ENCODE data around the gene NUDT12. TPM values are rescaled to one million over a fixed set of nuclear protein-coding genes. Genes with fewer than 3 reads are reported as not detected.

The NUDT12 gene
- total and polyA plus RNA-seq, 2 donors, result 8.7 to 10.6 TPM

DNA sequence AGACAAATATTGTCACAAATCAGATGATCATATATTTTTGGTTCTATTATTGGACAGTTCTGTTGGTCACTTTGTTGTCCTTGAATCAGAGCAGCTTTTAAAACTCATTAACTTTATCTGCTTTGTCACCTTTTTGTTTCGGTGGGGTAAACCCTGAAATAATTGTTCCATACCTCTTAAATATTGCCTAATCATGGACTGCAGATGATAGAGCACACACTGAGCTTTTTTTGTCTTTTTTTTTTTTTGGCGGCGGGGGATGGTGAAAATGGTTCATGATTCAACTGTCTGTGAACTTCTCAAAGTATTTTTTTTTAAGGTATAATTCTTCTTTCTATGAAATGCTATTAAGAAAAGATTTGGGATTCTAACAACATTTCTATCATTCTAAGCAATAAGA lies 1.8 kb downstream of the NUDT12 start:
- Histone ChIP-seq H3K27me3 (ENCODE audit: control insufficient read depth in 2 of 2, insufficient read depth in 1 of 2, low read length in 1 of 2) (no peaks in the 10 kb centered on the region), H3K27ac (ENCODE audit: low read depth in 1 of 2, low read length in 1 of 2) (no peak overlapping the region), H3K4me3 (ENCODE audit: low read length in 2 of 2) (no peak overlapping the region), H3K9me3 (ENCODE audit: control insufficient read depth in 2 of 2, insufficient read depth in 1 of 2, low read length in 1 of 2) (no peaks in the 10 kb centered on the region), H3K36me3 (ENCODE audit: control insufficient read depth in 2 of 2, insufficient read depth in 2 of 2, low read length in 1 of 2) (peaks cover 0 to under 1% of the 10 kb centered on the region in 2 donors), H3K4me1 (ENCODE audit: control insufficient read depth in 2 of 2, insufficient read depth in 2 of 2, low read length in 2 of 2) (peaks cover 3% of the 10 kb centered on the region in 2 donors)
- no peak for DNase-seq (ENCODE audit: low read depth in 6 of 9, low spot score in 9 of 9)
- WGBS, result 98% methylated on average over 3 of the region's 3 CpGs

DNA sequence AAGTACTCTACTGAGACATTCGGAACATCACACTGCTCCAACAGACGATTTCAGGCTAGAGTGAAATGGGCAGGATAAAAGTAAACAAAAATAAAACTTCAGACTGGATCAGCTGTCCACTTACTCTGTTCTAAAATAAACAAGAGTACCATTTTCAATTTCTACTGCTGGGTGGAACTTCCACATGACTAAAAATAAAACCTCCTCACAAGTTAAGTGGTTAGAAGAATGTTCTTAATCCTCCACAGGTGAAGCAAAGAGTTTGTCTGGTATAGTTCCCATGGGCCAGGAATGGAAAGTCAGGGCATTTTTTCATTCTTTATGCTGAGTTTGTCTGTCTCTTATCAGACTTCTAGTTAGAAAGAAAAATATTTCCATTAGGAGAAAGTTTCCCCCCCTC lies 15.7 kb downstream of the NUDT12 start:
- no peaks in the 10 kb centered on the region for H3K27me3 ChIP-seq (ENCODE audit: control insufficient read depth in 2 of 2, insufficient read depth in 1 of 2, low read length in 1 of 2)
- H3K9me3 ChIP-seq (ENCODE audit: control insufficient read depth in 2 of 2, insufficient read depth in 1 of 2, low read length in 1 of 2), result no peaks in the 10 kb centered on the region
- no peak overlapping the region for H3K4me3 ChIP-seq (ENCODE audit: low read length in 2 of 2)
- H3K4me1 ChIP-seq (ENCODE audit: control insufficient read depth in 2 of 2, insufficient read depth in 2 of 2, low read length in 2 of 2), result no peaks in the 10 kb centered on the region
- no peak for DNase-seq (ENCODE audit: low read depth in 6 of 9, low spot score in 9 of 9)
- 97% methylated on average over 2 of the region's 2 CpGs for WGBS
- H3K36me3 ChIP-seq (ENCODE audit: control insufficient read depth in 2 of 2, insufficient read depth in 2 of 2, low read length in 1 of 2), result no peaks in the 10 kb centered on the region
- H3K27ac ChIP-seq (ENCODE audit: low read depth in 1 of 2, low read length in 1 of 2), result no peak overlapping the region

DNA sequence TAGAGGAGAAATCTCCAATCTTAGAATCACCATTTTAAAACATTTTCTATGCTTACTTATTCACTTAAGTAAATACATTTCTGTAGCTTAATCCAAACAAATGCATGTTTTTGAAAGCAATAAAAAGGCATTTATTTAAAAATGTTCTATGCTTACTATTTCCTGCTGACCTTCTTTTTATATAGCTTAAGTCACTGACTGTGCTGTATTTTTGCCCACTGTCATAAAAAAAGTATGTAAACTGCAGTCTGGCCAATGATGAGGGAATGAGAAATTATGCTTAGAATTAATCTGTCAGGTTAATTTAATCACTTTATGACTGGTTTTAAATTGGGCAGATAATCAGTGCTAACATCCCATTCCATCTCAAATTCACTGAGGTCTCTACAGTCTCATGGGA lies 20.1 kb downstream of the NUDT12 start:
- no peaks in the 10 kb centered on the region for H3K36me3 ChIP-seq (ENCODE audit: control insufficient read depth in 2 of 2, insufficient read depth in 2 of 2, low read length in 1 of 2)
- H3K27ac ChIP-seq (ENCODE audit: low read depth in 1 of 2, low read length in 1 of 2), result no peak overlapping the region
- H3K9me3 ChIP-seq (ENCODE audit: control insufficient read depth in 2 of 2, insufficient read depth in 1 of 2, low read length in 1 of 2), result no peaks in the 10 kb centered on the region
- H3K4me1 ChIP-seq (ENCODE audit: control insufficient read depth in 2 of 2, insufficient read depth in 2 of 2, low read length in 2 of 2), result no peaks in the 10 kb centered on the region
- H3K4me3 ChIP-seq (ENCODE audit: low read length in 2 of 2), result no peak overlapping the region
- no peak for DNase-seq (ENCODE audit: low read depth in 6 of 9, low spot score in 9 of 9)
- H3K27me3 ChIP-seq (ENCODE audit: control insufficient read depth in 2 of 2, insufficient read depth in 1 of 2, low read length in 1 of 2), result no peaks in the 10 kb centered on the region

DNA sequence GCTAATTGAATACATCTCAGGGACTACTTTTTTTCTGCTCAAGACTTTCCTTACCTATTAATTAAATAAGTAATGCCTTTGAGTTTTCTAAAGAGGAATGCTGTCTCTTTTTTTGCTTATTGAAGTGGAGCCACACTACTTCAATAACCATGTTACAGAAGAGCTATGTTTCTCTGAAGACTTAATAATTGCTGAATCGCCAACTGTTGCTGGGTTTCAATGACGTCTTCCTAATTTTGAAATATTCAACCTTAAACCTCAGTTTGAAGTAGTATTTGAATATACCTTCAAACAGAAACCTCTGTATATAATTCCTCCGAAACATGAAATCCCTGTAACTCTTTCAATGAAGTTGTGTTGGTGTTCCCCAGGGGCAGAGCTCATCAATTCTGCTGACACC lies 21.0 kb downstream of the NUDT12 start:
- H3K4me1 ChIP-seq (ENCODE audit: control insufficient read depth in 2 of 2, insufficient read depth in 2 of 2, low read length in 2 of 2), result no peaks in the 10 kb centered on the region
- WGBS, result 95% methylated on average over 3 of the region's 3 CpGs
- H3K9me3 ChIP-seq (ENCODE audit: control insufficient read depth in 2 of 2, insufficient read depth in 1 of 2, low read length in 1 of 2), result no peaks in the 10 kb centered on the region
- no peak overlapping the region for H3K4me3 ChIP-seq (ENCODE audit: low read length in 2 of 2)
- no peak overlapping the region for H3K27ac ChIP-seq (ENCODE audit: low read depth in 1 of 2, low read length in 1 of 2)
- H3K27me3 ChIP-seq (ENCODE audit: control insufficient read depth in 2 of 2, insufficient read depth in 1 of 2, low read length in 1 of 2), result no peaks in the 10 kb centered on the region
- no peaks in the 10 kb centered on the region for H3K36me3 ChIP-seq (ENCODE audit: control insufficient read depth in 2 of 2, insufficient read depth in 2 of 2, low read length in 1 of 2)
- no peak for DNase-seq (ENCODE audit: low read depth in 6 of 9, low spot score in 9 of 9)

DNA sequence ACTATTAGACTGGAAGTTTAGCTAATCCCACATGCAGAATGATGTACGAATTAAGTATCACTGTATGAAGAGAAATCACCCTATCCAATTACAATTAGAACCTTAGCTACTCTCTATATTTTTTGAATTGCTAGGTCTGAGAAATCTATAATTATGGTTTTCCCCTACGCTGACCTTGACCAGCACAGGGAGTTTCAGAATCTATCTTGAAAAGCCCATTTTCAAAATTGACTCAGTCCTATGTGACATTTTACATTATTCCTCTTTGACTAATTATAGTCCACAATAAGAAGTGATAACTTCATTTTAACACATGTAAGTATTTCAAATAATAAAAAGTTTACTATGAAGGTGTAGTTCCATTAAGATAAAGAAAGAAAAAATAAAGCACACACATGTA lies 21.5 kb downstream of the NUDT12 start:
- Histone ChIP-seq H3K4me3 (ENCODE audit: low read length in 2 of 2) (no peak overlapping the region), H3K9me3 (ENCODE audit: control insufficient read depth in 2 of 2, insufficient read depth in 1 of 2, low read length in 1 of 2) (no peaks in the 10 kb centered on the region), H3K27me3 (ENCODE audit: control insufficient read depth in 2 of 2, insufficient read depth in 1 of 2, low read length in 1 of 2) (no peaks in the 10 kb centered on the region), H3K4me1 (ENCODE audit: control insufficient read depth in 2 of 2, insufficient read depth in 2 of 2, low read length in 2 of 2) (no peaks in the 10 kb centered on the region), H3K27ac (ENCODE audit: low read depth in 1 of 2, low read length in 1 of 2) (no peak overlapping the region), H3K36me3 (ENCODE audit: control insufficient read depth in 2 of 2, insufficient read depth in 2 of 2, low read length in 1 of 2) (no peaks in the 10 kb centered on the region)
- 97% methylated on average over 2 of the region's 2 CpGs for WGBS
- no peak for DNase-seq (ENCODE audit: low read depth in 6 of 9, low spot score in 9 of 9)

DNA sequence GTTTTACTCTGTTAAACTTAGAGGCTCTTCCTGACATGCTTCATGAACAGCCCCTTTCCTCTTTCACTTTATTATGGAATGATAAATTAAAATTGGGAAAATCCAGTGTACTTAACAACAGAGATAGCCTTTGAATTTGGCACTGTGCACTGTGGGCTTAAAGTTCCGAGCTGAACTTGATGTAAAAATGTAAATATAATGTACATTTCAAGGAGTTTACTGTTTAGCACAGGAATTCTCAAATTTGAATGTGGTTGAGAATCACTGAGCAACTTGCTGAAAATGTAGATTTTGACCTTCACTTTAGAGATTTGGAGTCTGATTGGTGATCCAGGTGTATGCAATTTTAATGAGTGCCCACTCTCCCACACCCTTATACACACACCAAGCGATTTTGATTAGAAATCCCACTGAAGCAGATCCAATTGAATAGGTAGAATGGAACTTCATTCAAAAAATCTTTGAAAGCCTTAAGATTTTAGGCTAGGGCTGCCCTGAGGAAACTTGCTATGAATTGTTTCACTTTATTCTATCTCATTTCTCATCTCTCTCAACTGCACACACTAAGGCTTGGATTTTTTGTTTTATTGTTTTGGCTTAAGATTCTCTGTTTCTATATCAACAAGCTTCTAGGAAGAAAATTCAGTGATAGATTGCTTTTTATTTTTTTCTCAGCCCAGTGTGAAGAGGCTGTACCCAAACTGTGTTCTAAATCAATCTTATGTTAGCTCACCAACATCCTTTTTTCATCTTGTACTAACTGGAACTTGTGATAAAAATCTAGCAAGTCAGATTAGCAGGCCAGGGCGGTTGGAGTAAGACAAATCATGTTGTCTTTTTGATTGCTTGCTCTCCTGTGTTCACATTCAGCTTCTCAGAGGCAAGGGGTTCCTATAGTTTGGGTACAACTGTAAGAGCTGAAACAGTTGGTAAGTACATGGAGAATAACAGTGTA lies 22.9 kb downstream of the NUDT12 start:
- H3K9me3 ChIP-seq (ENCODE audit: control insufficient read depth in 2 of 2, insufficient read depth in 1 of 2, low read length in 1 of 2), result no peaks in the 10 kb centered on the region
- no peak overlapping the region for H3K4me3 ChIP-seq (ENCODE audit: low read length in 2 of 2)
- no peak for DNase-seq (ENCODE audit: low read depth in 6 of 9, low spot score in 9 of 9)
- H3K27me3 ChIP-seq (ENCODE audit: control insufficient read depth in 2 of 2, insufficient read depth in 1 of 2, low read length in 1 of 2), result no peaks in the 10 kb centered on the region
- no peaks in the 10 kb centered on the region for H3K36me3 ChIP-seq (ENCODE audit: control insufficient read depth in 2 of 2, insufficient read depth in 2 of 2, low read length in 1 of 2)
- no peaks in the 10 kb centered on the region for H3K4me1 ChIP-seq (ENCODE audit: control insufficient read depth in 2 of 2, insufficient read depth in 2 of 2, low read length in 2 of 2)
- H3K27ac ChIP-seq (ENCODE audit: low read depth in 1 of 2, low read length in 1 of 2), result no peak overlapping the region
- WGBS, result 80% methylated on average over 3 of the region's 3 CpGs

- Histone ChIP-seq H3K27ac (ENCODE audit: low read depth in 1 of 2, low read length in 1 of 2) (no peak overlapping the region), H3K27me3 (ENCODE audit: control insufficient read depth in 2 of 2, insufficient read depth in 1 of 2, low read length in 1 of 2) (no peaks in the 10 kb centered on the region), H3K4me3 (ENCODE audit: low read length in 2 of 2) (no peak overlapping the region), H3K36me3 (ENCODE audit: control insufficient read depth in 2 of 2, insufficient read depth in 2 of 2, low read length in 1 of 2) (no peaks in the 10 kb centered on the region), H3K9me3 (ENCODE audit: control insufficient read depth in 2 of 2, insufficient read depth in 1 of 2, low read length in 1 of 2) (no peaks in the 10 kb centered on the region), H3K4me1 (ENCODE audit: control insufficient read depth in 2 of 2, insufficient read depth in 2 of 2, low read length in 2 of 2) (no peaks in the 10 kb centered on the region)
- 90% methylated on average over 2 of the region's 2 CpGs for WGBS
- DNase-seq (ENCODE audit: low read depth in 6 of 9, low spot score in 9 of 9), result no peak
Observed at GRCh38 chr5:103532086-103532734, 30.4 kb downstream of the NUDT12 start.

DNA sequence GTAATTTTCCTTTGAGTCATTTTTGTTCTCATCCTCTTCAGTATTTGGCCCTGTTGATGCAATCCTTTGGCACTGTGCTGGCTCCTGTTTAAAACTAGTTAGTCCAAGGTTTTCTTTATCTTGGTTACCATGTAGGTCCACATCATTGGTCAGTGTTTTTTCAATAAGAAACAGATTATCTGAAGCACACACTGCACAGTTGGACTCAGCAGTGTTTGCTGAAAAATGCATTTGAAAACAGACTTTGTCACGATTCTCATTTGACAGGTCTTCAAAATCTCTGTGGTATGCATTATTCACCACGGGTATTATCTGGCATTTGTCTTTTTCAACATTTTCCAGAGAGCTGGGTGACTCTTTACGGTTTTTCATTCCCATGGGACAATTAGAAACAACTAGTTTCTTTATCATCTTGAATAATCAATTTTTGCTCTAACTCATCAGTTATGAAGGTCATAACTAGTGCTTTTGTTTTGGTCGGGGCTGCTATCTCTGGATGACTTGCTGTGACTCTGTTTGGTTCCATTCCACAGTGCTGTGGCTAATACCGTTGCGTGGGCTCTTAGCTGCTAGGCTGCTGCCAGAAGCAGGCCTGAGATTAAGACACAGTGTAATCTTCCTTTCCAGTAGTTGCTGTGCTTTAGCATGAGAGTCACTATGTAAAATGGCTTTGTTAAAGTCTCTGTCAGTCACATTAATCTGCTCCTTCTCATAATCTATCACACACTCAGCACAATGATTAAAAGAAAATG lies 36.2 kb downstream of the NUDT12 start:
- Histone ChIP-seq H3K4me3 (ENCODE audit: low read length in 2 of 2) (no peak overlapping the region), H3K4me1 (ENCODE audit: control insufficient read depth in 2 of 2, insufficient read depth in 2 of 2, low read length in 2 of 2) (no peaks in the 10 kb centered on the region), H3K36me3 (ENCODE audit: control insufficient read depth in 2 of 2, insufficient read depth in 2 of 2, low read length in 1 of 2) (no peaks in the 10 kb centered on the region), H3K27me3 (ENCODE audit: control insufficient read depth in 2 of 2, insufficient read depth in 1 of 2, low read length in 1 of 2) (no peaks in the 10 kb centered on the region), H3K9me3 (ENCODE audit: control insufficient read depth in 2 of 2, insufficient read depth in 1 of 2, low read length in 1 of 2) (no peaks in the 10 kb centered on the region), H3K27ac (ENCODE audit: low read depth in 1 of 2, low read length in 1 of 2) (no peak overlapping the region)
- 93% methylated on average over 6 of the region's 6 CpGs for WGBS
- no peak for DNase-seq (ENCODE audit: low read depth in 6 of 9, low spot score in 9 of 9)

GRCh38 chr5:103525361-103525760 lies 37.2 kb downstream of the NUDT12 start:
- Histone ChIP-seq H3K27me3 (ENCODE audit: control insufficient read depth in 2 of 2, insufficient read depth in 1 of 2, low read length in 1 of 2) (no peaks in the 10 kb centered on the region), H3K9me3 (ENCODE audit: control insufficient read depth in 2 of 2, insufficient read depth in 1 of 2, low read length in 1 of 2) (no peaks in the 10 kb centered on the region), H3K4me3 (ENCODE audit: low read length in 2 of 2) (no peak overlapping the region), H3K36me3 (ENCODE audit: control insufficient read depth in 2 of 2, insufficient read depth in 2 of 2, low read length in 1 of 2) (no peaks in the 10 kb centered on the region), H3K27ac (ENCODE audit: low read depth in 1 of 2, low read length in 1 of 2) (no peak overlapping the region), H3K4me1 (ENCODE audit: control insufficient read depth in 2 of 2, insufficient read depth in 2 of 2, low read length in 2 of 2) (no peaks in the 10 kb centered on the region)
- no peak for DNase-seq (ENCODE audit: low read depth in 6 of 9, low spot score in 9 of 9)
- 91% methylated on average over 1 of the region's 1 CpG for WGBS
